Nephron (organoid): Measurements from ENCODE around the gene ELOVL1.
"Not testable (repeated sequence)": the region's sequence is repeated elsewhere in the genome, so short reads cannot be mapped to it uniquely, and the experiment has no call there.

Source experiments
- H3K27ac Mint-ChIP-seq, 3 experiments: 2 replicates each; pipeline ENCODE4 v1.8.0; 2020; ENCODE audit warnings: mixed read lengths in 3 of 3, mild to moderate bottlenecking in 2 of 3, moderate library complexity in 1 of 3
- H3K27me3 Mint-ChIP-seq: 2 replicates; pipeline ENCODE4 v1.8.0; 2021; ENCODE audit warnings: low read depth, mild to moderate bottlenecking, moderate library complexity, mixed read lengths
- H3K36me3 Mint-ChIP-seq: 2 replicates; pipeline ENCODE4 v1.8.0; 2020; ENCODE audit warnings: low read depth, mixed read lengths
- H3K4me1 Mint-ChIP-seq: 2 replicates; pipeline ENCODE4 v1.8.0; 2020; ENCODE audit warnings: mixed read lengths
- H3K4me3 Mint-ChIP-seq, 3 experiments: 2 replicates each; pipeline ENCODE4 v1.8.0; 2020; ENCODE audit warnings: mild to moderate bottlenecking in 3 of 3, mixed read lengths in 3 of 3, moderate library complexity in 2 of 3
- H3K9me3 Mint-ChIP-seq: 2 replicates; pipeline ENCODE4 v1.8.0; 2020; ENCODE audit warnings: mixed read lengths
- CTCF ChIP-seq, 3 experiments: fragments of 200-600 bp; sonication (generic); IDR thresholded peaks; one replicate each; pipeline ENCODE4 v1.5.0; 2021; ENCODE audit warnings: antibody characterized with exemption in 3 of 3; ENCODE audit not compliant: unreplicated experiment in 3 of 3

The ELOVL1 gene

GRCh38 chr1:43405219-43405875 is 37.5 kb upstream of the ELOVL1 start:
- peaks cover 10% of the 10 kb centered on the region for H3K4me1 Mint-ChIP-seq
- H3K27me3 Mint-ChIP-seq: no peaks in the 10 kb centered on the region
- no peak overlapping the region for H3K4me3 Mint-ChIP-seq
- H3K27ac Mint-ChIP-seq: no peak overlapping the region
- H3K9me3 Mint-ChIP-seq: no peaks in the 10 kb centered on the region
- TF ChIP-seq CTCF (IDR thresholded peaks at IDR 0.05; ENCODE audit: unreplicated experiment in 3 of 3): no peak
- H3K36me3 Mint-ChIP-seq: peaks cover 61% of the 10 kb centered on the region

- H3K36me3 Mint-ChIP-seq: peaks cover 54% of the 10 kb centered on the region
Measured at GRCh38 chr1:43404353-43404752, 36.5 kb upstream of the ELOVL1 start.

GRCh38 chr1:43402089-43402865 is 34.5 kb upstream of the ELOVL1 start:
- Mint-ChIP-seq H3K9me3 (no peaks in the 10 kb centered on the region), H3K4me3 (no peak overlapping the region)
- TF ChIP-seq CTCF (IDR thresholded peaks at IDR 0.05; ENCODE audit: unreplicated experiment in 3 of 3): no peak

More at GRCh38 chr1:43404353-43404752, 36.5 kb upstream of the ELOVL1 start:
- Mint-ChIP-seq H3K27ac (no peak overlapping the region), H3K27me3 (no peaks in the 10 kb centered on the region), H3K4me1 (peaks cover 10% of the 10 kb centered on the region), H3K4me3 (no peak overlapping the region), H3K9me3 (no peaks in the 10 kb centered on the region)
- no peak for TF ChIP-seq CTCF (IDR thresholded peaks at IDR 0.05; ENCODE audit: unreplicated experiment in 3 of 3)

GRCh38 chr1:43400441-43400840 is 32.6 kb upstream of the ELOVL1 start:
- H3K4me1 Mint-ChIP-seq, H3K4me3 Mint-ChIP-seq, H3K27me3 Mint-ChIP-seq, H3K9me3 Mint-ChIP-seq, H3K27ac Mint-ChIP-seq: not testable (repeated sequence)
- peaks cover 32% of the 10 kb centered on the region for H3K36me3 Mint-ChIP-seq

More at GRCh38 chr1:43402089-43402865, 34.5 kb upstream of the ELOVL1 start:
- Mint-ChIP-seq H3K27me3 (peaks cover 3% of the 10 kb centered on the region), H3K36me3 (peaks cover 47% of the 10 kb centered on the region), H3K4me1 (peaks cover 10% of the 10 kb centered on the region), H3K27ac (peak overlapping the region in 1 of 3 experiments; percentile 47)

- peaks cover 10% of the 10 kb centered on the region for H3K4me1 Mint-ChIP-seq
- H3K9me3 Mint-ChIP-seq: no peaks in the 10 kb centered on the region
- H3K27me3 Mint-ChIP-seq: peaks cover 3% of the 10 kb centered on the region
- H3K36me3 Mint-ChIP-seq: peaks cover 21% of the 10 kb centered on the region
- H3K4me3 Mint-ChIP-seq: no peak overlapping the region
- TF ChIP-seq CTCF (IDR thresholded peaks at IDR 0.05; ENCODE audit: unreplicated experiment in 3 of 3): no peak
- H3K27ac Mint-ChIP-seq: no peak overlapping the region
Measured at GRCh38 chr1:43398227-43398626, 30.4 kb upstream of the ELOVL1 start.

GRCh38 chr1:43396059-43396458 is 28.2 kb upstream of the ELOVL1 start:
- Mint-ChIP-seq H3K4me3 (no peak overlapping the region), H3K27ac (no peak overlapping the region), H3K27me3 (peaks cover 3% of the 10 kb centered on the region), H3K4me1 (no peaks in the 10 kb centered on the region), H3K36me3 (peaks cover 11% of the 10 kb centered on the region), H3K9me3 (no peaks in the 10 kb centered on the region)
- no peak for TF ChIP-seq CTCF (IDR thresholded peaks at IDR 0.05; ENCODE audit: unreplicated experiment in 3 of 3)
